ENCODE measurements around the gene CNOT1.
"Not testable (repeated sequence)": the region's sequence is repeated elsewhere in the genome, so short reads cannot be mapped to it uniquely, and the experiment has no call there.

The CNOT1 gene

DNA sequence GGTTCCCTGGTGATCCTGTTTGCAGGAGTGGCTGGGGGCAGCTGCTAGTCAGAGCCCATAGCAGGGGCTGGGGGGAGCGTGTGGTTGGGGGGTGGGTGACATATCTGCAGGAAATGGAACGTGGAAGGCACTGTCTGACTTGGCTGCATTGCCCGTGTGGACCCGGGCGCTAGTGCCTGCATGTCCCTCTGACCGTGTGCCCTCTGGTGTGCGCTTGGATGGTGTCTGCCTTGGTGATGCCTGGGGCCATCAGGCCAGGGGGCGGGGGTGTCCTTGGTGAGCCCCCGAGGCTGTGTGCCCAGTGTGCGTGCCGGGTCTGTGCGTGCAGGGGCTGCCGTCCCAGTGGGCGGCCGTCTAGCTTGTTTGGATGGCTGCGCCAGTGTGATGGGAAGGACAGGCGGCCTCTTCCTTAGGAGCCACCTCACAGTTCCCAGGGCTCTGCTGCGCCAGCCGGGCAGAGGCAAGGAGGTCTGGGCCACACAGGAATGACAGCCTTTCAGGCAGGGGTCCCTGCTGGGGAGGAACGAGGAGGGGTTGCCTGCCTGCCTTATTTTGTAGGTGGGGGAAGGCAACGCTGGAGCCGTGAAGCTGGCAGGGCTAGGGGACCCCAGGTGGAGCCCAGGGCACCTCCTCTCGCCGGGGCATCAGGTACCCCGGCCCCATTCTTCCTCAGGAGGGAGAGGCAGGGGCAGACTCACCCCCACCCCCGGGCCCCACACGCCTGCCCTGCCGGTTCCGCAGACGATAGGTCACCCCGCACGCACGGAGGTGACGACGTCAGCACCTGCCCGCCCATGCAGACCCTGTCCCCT lies 129.0 kb downstream of the CNOT1 start:
- H3K9me3 ChIP-seq (ENCODE audit: control insufficient read depth, insufficient read depth, low read length) = no peaks in the 10 kb centered on the region
- no peaks in the 10 kb centered on the region for H3K36me3 ChIP-seq (ENCODE audit: insufficient read depth, low read length)
- peak overlapping the region; percentile 62; the same call in 1 of the 2 replicates for H3K9ac ChIP-seq (ENCODE audit: low read depth, low read length)
- H3K4me1 ChIP-seq (ENCODE audit: insufficient read depth, low read length) = no peaks in the 10 kb centered on the region; the same call in 1 of the 2 replicates

GRCh38 chr16:58499615-58500351 lies 129.8 kb downstream of the CNOT1 start, which contains the start of gene NDRG4:
Gene NDRG4 (plus strand): TSS chr16:58500143. CDS start chr16:58500249, 106 bp downstream.
- peak within 1 kb of the TSS; percentile 62; the same call in 1 of the 2 replicates for H3K9ac ChIP-seq (ENCODE audit: low read depth, low read length)
- H3K9me3 ChIP-seq (ENCODE audit: control insufficient read depth, insufficient read depth, low read length) = no peaks in the 10 kb centered on the region
- no peaks in the 10 kb centered on the region; the same call in 1 of the 2 replicates for H3K4me1 ChIP-seq (ENCODE audit: insufficient read depth, low read length)
- no peaks in the 10 kb centered on the region for H3K36me3 ChIP-seq (ENCODE audit: insufficient read depth, low read length)

GRCh38 chr16:58499092-58499511 lies 130.5 kb downstream of the CNOT1 start:
- Histone ChIP-seq H3K9me3 (ENCODE audit: control insufficient read depth, insufficient read depth, low read length) (no peaks in the 10 kb centered on the region), H3K36me3 (ENCODE audit: insufficient read depth, low read length) (no peaks in the 10 kb centered on the region), H3K9ac (ENCODE audit: low read depth, low read length) (no peak overlapping the region), H3K4me1 (ENCODE audit: insufficient read depth, low read length) (no peaks in the 10 kb centered on the region; the same call in 1 of the 2 replicates)

DNA sequence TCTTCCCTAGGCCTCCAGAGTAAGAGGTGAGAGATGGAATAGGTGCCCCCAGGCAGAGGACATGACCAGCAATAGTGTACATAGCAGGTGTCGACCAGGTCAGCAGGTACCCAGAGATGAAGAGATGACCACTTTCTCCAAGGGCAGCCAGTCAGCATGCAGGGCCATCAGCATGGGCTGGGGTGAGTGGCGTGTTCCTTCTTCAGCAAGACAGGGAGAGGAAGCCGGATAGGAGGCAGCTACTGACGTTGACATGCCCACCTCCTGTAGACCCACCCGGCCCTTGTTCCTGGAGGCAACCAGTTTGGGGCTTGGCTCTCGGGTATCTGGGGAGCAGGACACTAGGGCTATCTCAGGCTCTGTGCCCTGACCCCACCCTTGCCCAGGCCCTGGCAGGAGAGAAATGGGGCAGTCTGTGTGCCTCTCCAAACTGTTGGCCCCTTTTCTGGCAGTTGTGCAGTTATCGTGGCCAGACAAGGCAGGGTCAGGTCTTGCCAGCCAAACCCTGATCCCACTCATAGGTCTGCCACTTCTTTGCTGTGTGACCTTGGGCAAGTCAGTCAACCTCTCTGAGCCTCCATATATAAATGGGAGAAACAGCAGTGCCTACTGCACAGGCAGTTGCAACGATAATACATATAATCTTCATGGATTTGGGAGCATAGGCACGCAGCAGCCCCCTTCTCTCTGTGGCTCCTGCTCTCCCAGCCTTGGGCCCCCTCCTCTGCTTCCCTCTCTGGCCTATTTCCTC lies 131.1 kb downstream of the CNOT1 start:
- Histone ChIP-seq H3K4me1 (ENCODE audit: insufficient read depth, low read length) (no peaks in the 10 kb centered on the region; the same call in 1 of the 2 replicates), H3K9me3 (ENCODE audit: control insufficient read depth, insufficient read depth, low read length) (no peaks in the 10 kb centered on the region), H3K9ac (ENCODE audit: low read depth, low read length) (no peak overlapping the region), H3K36me3 (ENCODE audit: insufficient read depth, low read length) (no peaks in the 10 kb centered on the region)

DNA sequence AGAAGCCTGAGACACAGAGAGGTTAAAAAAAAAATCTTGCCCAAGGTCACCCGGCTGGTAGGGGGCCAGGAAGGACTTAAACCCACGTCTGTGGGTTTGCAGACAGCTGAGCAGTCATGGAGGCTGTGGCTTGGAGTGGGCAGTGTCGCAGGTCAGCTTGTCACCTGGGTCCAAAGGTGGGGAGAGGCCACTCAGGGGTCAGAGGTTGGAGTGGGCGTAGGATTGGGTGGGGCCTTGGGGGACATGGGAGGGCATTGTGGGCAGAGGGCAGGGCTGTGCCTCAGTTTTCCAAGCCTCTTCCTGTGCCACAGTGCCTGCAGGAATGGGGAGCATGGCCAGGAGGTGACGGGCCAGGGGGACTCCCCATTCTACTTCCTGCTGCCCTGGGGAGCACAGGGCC lies 131.7 kb downstream of the CNOT1 start:
- Histone ChIP-seq H3K36me3 (ENCODE audit: insufficient read depth, low read length) (no peaks in the 10 kb centered on the region), H3K4me1 (ENCODE audit: insufficient read depth, low read length) (peaks cover 2% of the 10 kb centered on the region), H3K9ac (ENCODE audit: low read depth, low read length) (no peak overlapping the region), H3K9me3 (ENCODE audit: control insufficient read depth, insufficient read depth, low read length) (no peaks in the 10 kb centered on the region)

DNA sequence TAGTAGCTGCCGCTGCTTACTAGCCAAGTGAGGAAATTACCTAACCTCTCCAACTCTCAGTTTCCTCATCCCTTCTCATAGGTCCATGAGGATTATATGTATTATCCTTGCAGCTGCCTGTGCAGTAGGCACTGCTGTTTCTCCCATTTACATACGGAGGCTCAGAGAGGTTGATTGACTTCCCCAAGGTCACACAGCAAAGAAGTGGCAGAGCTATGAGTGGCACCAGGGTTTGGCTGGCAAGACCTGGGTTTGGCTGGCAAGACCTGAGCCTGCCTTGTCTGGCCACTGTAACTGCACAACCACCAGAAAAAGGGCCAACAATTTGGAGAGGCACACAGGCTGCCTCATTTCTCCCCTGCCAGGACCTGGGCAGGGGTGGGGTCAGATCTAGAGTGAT lies 132.2 kb downstream of the CNOT1 start:
- peaks cover 5% of the 10 kb centered on the region for H3K4me1 ChIP-seq (ENCODE audit: insufficient read depth, low read length)
- no peak overlapping the region for H3K9ac ChIP-seq (ENCODE audit: low read depth, low read length)

GRCh38 chr16:58495521-58496331 lies 133.9 kb downstream of the CNOT1 start:
- Histone ChIP-seq H3K9ac (ENCODE audit: low read depth, low read length) (no peak overlapping the region), H3K4me1 (ENCODE audit: insufficient read depth, low read length) (peaks cover 5% of the 10 kb centered on the region)

More for the DNA sequence above, 132.2 kb downstream of the CNOT1 start:
- Histone ChIP-seq H3K36me3 (ENCODE audit: insufficient read depth, low read length) (no peaks in the 10 kb centered on the region), H3K9me3 (ENCODE audit: control insufficient read depth, insufficient read depth, low read length) (no peaks in the 10 kb centered on the region)

DNA sequence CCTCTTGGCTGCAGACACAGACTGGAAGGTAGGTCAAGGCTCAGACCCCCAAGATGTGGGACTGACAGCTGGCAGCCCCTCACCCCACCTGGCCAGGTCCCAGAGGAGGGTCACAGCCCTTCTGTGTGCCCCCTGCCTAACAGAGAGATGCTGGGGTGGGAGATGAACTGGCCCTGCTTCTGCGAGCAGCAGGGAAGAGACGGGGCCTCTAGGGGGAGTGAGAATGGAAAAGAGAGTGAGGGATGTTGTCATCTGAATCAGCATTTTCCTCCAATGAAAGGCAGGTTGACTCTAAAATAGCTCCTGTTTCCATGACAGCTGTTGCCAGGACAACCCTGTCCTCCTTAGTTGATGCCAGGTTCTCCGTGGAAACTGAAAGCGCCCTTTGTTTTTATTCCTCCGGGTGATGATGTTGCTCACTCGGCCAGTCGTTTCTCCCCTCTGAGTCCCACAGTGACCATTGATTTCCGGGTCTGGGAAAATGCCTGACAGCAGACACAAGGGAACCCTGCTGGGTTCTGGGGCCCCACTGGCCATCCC lies 134.6 kb downstream of the CNOT1 start:
- H3K9ac ChIP-seq (ENCODE audit: low read depth, low read length) = no peak overlapping the region

More at GRCh38 chr16:58495521-58496331, 133.9 kb downstream of the CNOT1 start:
- Histone ChIP-seq H3K36me3 (ENCODE audit: insufficient read depth, low read length) (no peaks in the 10 kb centered on the region), H3K9me3 (ENCODE audit: control insufficient read depth, insufficient read depth, low read length) (no peaks in the 10 kb centered on the region)

GRCh38 chr16:58493756-58494431 lies 135.7 kb downstream of the CNOT1 start:
- Histone ChIP-seq H3K4me1 (ENCODE audit: insufficient read depth, low read length) (peaks cover 5% of the 10 kb centered on the region), H3K9me3 (ENCODE audit: control insufficient read depth, insufficient read depth, low read length) (no peaks in the 10 kb centered on the region), H3K9ac (ENCODE audit: low read depth, low read length) (no peak overlapping the region), H3K36me3 (ENCODE audit: insufficient read depth, low read length) (no peaks in the 10 kb centered on the region)

More for the DNA sequence above, 134.6 kb downstream of the CNOT1 start:
- H3K36me3 ChIP-seq (ENCODE audit: insufficient read depth, low read length) = no peaks in the 10 kb centered on the region
- H3K4me1 ChIP-seq (ENCODE audit: insufficient read depth, low read length) = peaks cover 5% of the 10 kb centered on the region
- H3K9me3 ChIP-seq (ENCODE audit: control insufficient read depth, insufficient read depth, low read length) = no peaks in the 10 kb centered on the region

DNA sequence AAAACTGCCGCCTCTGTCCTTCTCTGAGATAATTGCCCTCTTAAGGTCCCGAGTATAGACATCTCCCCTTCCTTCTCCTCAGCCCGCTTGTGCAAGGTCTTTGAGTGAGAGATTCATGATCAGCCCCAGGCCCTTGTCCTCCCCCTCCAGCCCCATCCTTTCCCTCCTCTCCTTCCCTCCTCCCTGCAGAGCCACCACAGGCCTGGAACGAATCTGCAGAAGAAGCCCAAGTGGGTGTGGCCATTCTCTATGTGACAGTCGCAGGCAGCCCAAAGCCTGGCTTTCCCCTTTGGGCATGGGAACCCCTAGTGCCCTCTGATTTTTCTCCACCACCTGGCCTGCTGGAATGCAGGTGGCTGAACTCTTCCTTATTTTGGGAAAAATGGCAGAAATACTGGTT lies 136.9 kb downstream of the CNOT1 start:
- H3K4me1 ChIP-seq (ENCODE audit: insufficient read depth, low read length) = peaks cover 5% of the 10 kb centered on the region
- no peaks in the 10 kb centered on the region for H3K36me3 ChIP-seq (ENCODE audit: insufficient read depth, low read length)
- no peaks in the 10 kb centered on the region for H3K9me3 ChIP-seq (ENCODE audit: control insufficient read depth, insufficient read depth, low read length)
- H3K9ac ChIP-seq (ENCODE audit: low read depth, low read length) = no peak overlapping the region

DNA sequence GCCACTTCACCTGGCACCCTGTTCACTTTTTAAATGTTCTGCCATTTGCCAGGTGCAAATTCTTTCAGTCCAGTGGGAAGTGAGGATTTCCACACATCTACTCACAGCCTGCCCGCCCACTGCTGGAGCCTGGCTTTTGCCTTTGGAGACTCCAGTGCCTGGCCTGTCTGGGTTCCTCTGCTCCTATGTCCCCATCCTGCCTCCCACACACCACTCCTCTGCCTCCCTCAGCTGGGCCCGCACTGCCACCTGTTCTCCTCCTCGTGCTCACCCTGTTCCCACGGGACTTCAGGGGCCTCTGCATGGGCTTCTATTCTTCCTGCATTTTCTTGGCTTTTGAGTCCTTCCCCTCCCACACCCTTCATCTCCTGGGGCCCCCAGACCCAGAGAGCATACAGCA lies 137.6 kb downstream of the CNOT1 start:
- no peak overlapping the region for H3K9ac ChIP-seq (ENCODE audit: low read depth, low read length)
- H3K36me3 ChIP-seq (ENCODE audit: insufficient read depth, low read length) = no peaks in the 10 kb centered on the region
- H3K4me1 ChIP-seq (ENCODE audit: insufficient read depth, low read length) = peaks cover 5% of the 10 kb centered on the region
- H3K9me3 ChIP-seq (ENCODE audit: control insufficient read depth, insufficient read depth, low read length) = no peaks in the 10 kb centered on the region

- H3K9me3 ChIP-seq (ENCODE audit: control insufficient read depth, insufficient read depth, low read length); H3K36me3 ChIP-seq (ENCODE audit: insufficient read depth, low read length); H3K4me1 ChIP-seq (ENCODE audit: insufficient read depth, low read length); H3K9ac ChIP-seq (ENCODE audit: low read depth, low read length): not testable (repeated sequence)
These were observed 139.1 kb downstream of the CNOT1 start for GRCh38 chr16:58490539-58490938.

- H3K9me3 ChIP-seq (ENCODE audit: control insufficient read depth, insufficient read depth, low read length) = no peaks in the 10 kb centered on the region
- H3K9ac ChIP-seq (ENCODE audit: low read depth, low read length) = no peak overlapping the region
These were observed 139.6 kb downstream of the CNOT1 start for GRCh38 chr16:58490065-58490464.

More at GRCh38 chr16:58490065-58490464, 139.6 kb downstream of the CNOT1 start:
- no peaks in the 10 kb centered on the region for H3K36me3 ChIP-seq (ENCODE audit: insufficient read depth, low read length)
- H3K4me1 ChIP-seq (ENCODE audit: insufficient read depth, low read length) = peaks cover 5% of the 10 kb centered on the region; the same call in 1 of the 2 replicates

Measured in ES-I3 (cell line).